ENCODE results near the gene BTBD8. TPM values are rescaled to one million over a fixed set of nuclear protein-coding genes. Genes with fewer than 3 reads are reported as not detected.

Gene BTBD8
- total and polyA plus RNA-seq, 9 of the 15 experiments (the other 6 are each of a cell fraction or from before 2014, with no cell fraction given): 0.46 to 2.3 (median 1.2) TPM

- H3K4me2 ChIP-seq (ENCODE audit: insufficient read depth, low read length): no peak overlapping the region
- H2AFZ ChIP-seq (ENCODE audit: low read depth, low read length): no peak overlapping the region
- H3K36me3 ChIP-seq (ENCODE audit: control insufficient read depth, insufficient read depth, low read length): no peaks in the 10 kb centered on the region
- DNase-seq (ENCODE audit: extremely low read depth in 1 of 4, low spot score in 3 of 4) (no peak), ATAC-seq (peak; percentile 41; the same call in 1 of the 3 replicates), FAIRE-seq (no peak)
- no peaks in the 10 kb centered on the region for H3K27me3 ChIP-seq (ENCODE audit: control insufficient read depth in 2 of 2, insufficient read depth in 2 of 2, low read length in 2 of 2)
- ChIA-PET POLR2A (interaction anchor here (0.6 to 1.6 kb wide), 2 partner anchors 25 to 1158 kb away, joined by 3 read pairs; no protein-coding TSS in a partner anchor), CTCF (ENCODE audit: low intra/inter-chr PET ratio) (no interaction called here)
- H3K9ac ChIP-seq (ENCODE audit: insufficient read depth in 1 of 2, low read depth in 2 of 2, low read length in 2 of 2): no peak overlapping the region
- no peaks in the 10 kb centered on the region for H3K4me1 ChIP-seq (replicated peaks in 1 of 2; ENCODE audit: control insufficient read depth in 2 of 2, insufficient read depth in 2 of 2, low read length in 2 of 2)
- TF ChIP-seq SAFB (IDR thresholded peaks at IDR 0.05; ENCODE audit: borderline replicate concordance, low read depth, low read length) (no peak), ETV5 (CRISPR knock-in tag; IDR thresholded peaks at IDR 0.05; ENCODE audit: low read depth) (no peak), DACH1 (IDR thresholded peaks at IDR 0.05; ENCODE audit: partially characterized antibody) (no peak), ZC3H8 (IDR thresholded peaks at IDR 0.05) (no peak), SRF (CRISPR knock-in tag; IDR thresholded peaks at IDR 0.05) (peak; percentile 42 to 93; a peak in 3 of 4 replicates)
- BruUV-seq (replicated peaks): no TSS peak
- H3K9me3 ChIP-seq (replicated peaks; ENCODE audit: control insufficient read depth, insufficient read depth, low read depth, low read length): no peaks in the 10 kb centered on the region
- H3K4me3 ChIP-seq: no peak overlapping the region
- no peak overlapping the region for H3K27ac ChIP-seq (ENCODE audit: extremely low read depth, low read depth, low read length)
- in situ Hi-C loops (cut with MboI) (no loop called here), intact Hi-C loops (cut with micrococcal nuclease) (no loop called here)
- no peaks in the 10 kb centered on the region for H3K9me1 ChIP-seq (ENCODE audit: control insufficient read depth, insufficient read depth, low read length)
- WGBS (ENCODE audit: insufficient coverage, low coverage, missing lambda C conversion rate): 33% methylated on average over 3 of the region's 3 CpGs
- no peaks in the 10 kb centered on the region for H3K79me2 ChIP-seq (ENCODE audit: control insufficient read depth, insufficient read depth, low read length)
- H4K20me1 ChIP-seq (replicated peaks; ENCODE audit: control insufficient read depth, insufficient read depth, low read length): no peaks in the 10 kb centered on the region
Measured at GRCh38 chr1:92105546-92106081, 25.5 kb downstream of the BTBD8 start.

- in situ Hi-C loops (cut with MboI) (no loop called here), intact Hi-C loops (cut with micrococcal nuclease) (no loop called here)
- DNase-seq (ENCODE audit: extremely low read depth in 1 of 4, low spot score in 3 of 4) (no peak), FAIRE-seq (no peak), ATAC-seq (no peak)
- ChIA-PET POLR2A (no interaction called here), CTCF (ENCODE audit: low intra/inter-chr PET ratio) (no interaction called here)
- Histone ChIP-seq H2AFZ (ENCODE audit: low read depth, low read length) (no peak overlapping the region), H3K4me3 (no peak overlapping the region), H3K4me1 (replicated peaks in 1 of 2; ENCODE audit: control insufficient read depth in 2 of 2, insufficient read depth in 2 of 2, low read length in 2 of 2) (no peaks in the 10 kb centered on the region), H3K9me3 (replicated peaks; ENCODE audit: control insufficient read depth, insufficient read depth, low read depth, low read length) (no peaks in the 10 kb centered on the region), H3K4me2 (ENCODE audit: insufficient read depth, low read length) (no peak overlapping the region), H4K20me1 (replicated peaks; ENCODE audit: control insufficient read depth, insufficient read depth, low read length) (no peaks in the 10 kb centered on the region), H3K9me1 (ENCODE audit: control insufficient read depth, insufficient read depth, low read length) (no peaks in the 10 kb centered on the region), H3K79me2 (ENCODE audit: control insufficient read depth, insufficient read depth, low read length) (no peaks in the 10 kb centered on the region), H3K27ac (ENCODE audit: extremely low read depth, low read depth, low read length) (no peak overlapping the region), H3K27me3 (ENCODE audit: control insufficient read depth in 2 of 2, insufficient read depth in 2 of 2, low read length in 2 of 2) (no peaks in the 10 kb centered on the region), H3K36me3 (ENCODE audit: control insufficient read depth, insufficient read depth, low read length) (no peaks in the 10 kb centered on the region), H3K9ac (ENCODE audit: insufficient read depth in 1 of 2, low read depth in 2 of 2, low read length in 2 of 2) (no peak overlapping the region)
- BruUV-seq (replicated peaks): no TSS peak
- WGBS (ENCODE audit: insufficient coverage, low coverage, missing lambda C conversion rate): 16% methylated on average over 2 of the region's 2 CpGs
- TF ChIP-seq ETV5 (CRISPR knock-in tag; IDR thresholded peaks at IDR 0.05; ENCODE audit: low read depth) (no peak), ZBTB9 (CRISPR knock-in tag; IDR thresholded peaks at IDR 0.05) (no peak), TFE3 (CRISPR knock-in tag; IDR thresholded peaks at IDR 0.05) (no peak), JUN (IDR thresholded peaks at IDR 0.05; ENCODE audit: borderline replicate concordance, low read depth, low read length) (no peak), JUN (CRISPR knock-in tag; IDR thresholded peaks at IDR 0.05; ENCODE audit: borderline replicate concordance) (no peak), MAFK (IDR thresholded peaks at IDR 0.05; ENCODE audit: low read length) (no peak), KHSRP (IDR thresholded peaks at IDR 0.05) (no peak), MYBL2 (IDR thresholded peaks at IDR 0.05; ENCODE audit: low read depth) (no peak), MYBL2 (CRISPR knock-in tag; IDR thresholded peaks at IDR 0.05; ENCODE audit: borderline replicate concordance) (no peak)
Measured at GRCh38 chr1:92108631-92109030, 28.5 kb downstream of the BTBD8 start.

Data from K562 (cell line).